ENCODE results near the gene FAM228B. TPM values are rescaled to one million over a fixed set of nuclear protein-coding genes. Genes with fewer than 3 reads are reported as not detected.
"Not testable (repeated sequence)": the region's sequence is repeated elsewhere in the genome, so short reads cannot be mapped to it uniquely, and the experiment has no call there.

FAM228B gene
- polyA plus RNA-seq, 3 donors: 3.1 to 27.1 (median 10.8) TPM

DNA sequence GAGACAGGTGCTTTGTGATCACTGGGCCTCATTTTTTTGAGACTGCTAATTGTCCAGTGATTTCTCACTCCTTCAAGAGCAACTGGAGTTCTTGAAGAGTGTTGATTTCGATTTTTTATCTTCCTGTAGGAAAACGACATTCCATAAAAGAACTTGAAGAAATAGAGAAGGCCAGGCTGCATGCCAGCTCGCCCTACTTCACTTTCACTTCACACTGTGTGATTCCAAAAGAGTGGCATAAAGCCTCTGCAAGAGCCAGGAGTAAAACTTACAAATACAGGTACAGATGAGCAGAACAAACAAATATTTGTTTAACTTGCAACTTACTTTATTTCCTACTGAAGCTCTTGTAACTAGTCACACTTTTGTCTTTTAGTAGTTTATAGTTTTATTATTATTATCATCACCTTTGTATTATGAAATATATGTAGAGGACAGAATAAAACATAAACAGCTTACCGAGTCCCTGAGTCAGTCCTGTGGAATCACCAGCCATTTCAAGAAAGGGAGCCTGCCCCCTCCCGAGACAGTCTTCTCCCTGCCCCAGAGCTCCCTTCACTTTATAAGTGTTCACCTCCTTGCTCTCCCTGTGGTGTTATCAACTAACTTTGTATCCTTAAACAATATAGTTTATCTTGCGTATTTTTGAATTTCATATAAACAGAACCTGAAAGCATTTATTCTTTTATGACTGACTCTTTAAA, 60.2 kb downstream of the FAM228B start:
- WGBS, 3 donors: 78 to 83% (median 78%) methylated on average over 6 of the region's 6 CpGs
- H3K27ac ChIP-seq (ENCODE audit: low read depth, low read length): no peak overlapping the region

DNA sequence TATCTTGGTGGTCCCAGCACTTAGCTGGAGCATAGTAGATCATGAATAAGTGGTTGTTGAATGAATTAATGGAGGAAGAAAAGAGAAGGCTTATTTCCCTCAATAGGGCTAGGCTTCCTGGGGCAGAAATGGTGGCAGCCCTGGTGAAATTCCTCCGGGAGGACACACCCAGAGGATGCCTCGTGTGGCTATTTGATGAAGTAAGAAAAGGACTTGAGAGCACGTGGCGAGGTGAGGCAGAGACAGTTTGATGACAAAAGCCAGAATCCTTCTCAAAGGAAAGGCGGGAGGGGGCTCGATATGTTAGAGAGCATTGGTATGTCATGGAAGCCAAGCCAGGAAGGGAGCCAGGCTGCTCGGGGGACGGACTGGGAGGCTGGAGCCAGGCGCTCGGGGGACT, 66.3 kb downstream of the FAM228B start:
- 80 to 81% (median 80%) methylated on average over 10 of the region's 10 CpGs for WGBS, 3 donors
- no peak overlapping the region for H3K27ac ChIP-seq (ENCODE audit: low read depth, low read length)

DNA sequence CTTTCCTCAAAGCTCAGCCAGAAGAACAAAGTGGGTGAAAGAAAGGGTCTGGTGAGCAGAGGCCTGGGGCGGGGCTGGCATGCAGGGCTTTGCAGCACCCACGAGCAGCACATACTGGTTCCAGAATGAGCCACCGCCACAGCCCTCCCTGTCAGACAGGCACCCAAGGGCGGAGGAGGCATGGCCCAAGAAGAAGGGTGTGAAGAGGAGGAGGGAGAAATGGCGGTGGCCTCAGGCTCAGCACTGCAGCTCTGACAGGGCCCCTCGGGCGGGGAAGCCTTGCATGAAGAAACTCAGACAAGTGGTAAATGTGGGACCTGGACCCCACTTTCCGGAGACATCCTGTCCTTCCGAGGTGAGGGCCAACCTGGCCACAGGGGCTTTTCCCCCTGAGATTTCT, 67.2 kb downstream of the FAM228B start:
- 74 to 91% (median 90%) methylated on average over 9 of the region's 9 CpGs for WGBS, 3 donors
- no peak overlapping the region for H3K27ac ChIP-seq (ENCODE audit: low read depth, low read length)

DNA sequence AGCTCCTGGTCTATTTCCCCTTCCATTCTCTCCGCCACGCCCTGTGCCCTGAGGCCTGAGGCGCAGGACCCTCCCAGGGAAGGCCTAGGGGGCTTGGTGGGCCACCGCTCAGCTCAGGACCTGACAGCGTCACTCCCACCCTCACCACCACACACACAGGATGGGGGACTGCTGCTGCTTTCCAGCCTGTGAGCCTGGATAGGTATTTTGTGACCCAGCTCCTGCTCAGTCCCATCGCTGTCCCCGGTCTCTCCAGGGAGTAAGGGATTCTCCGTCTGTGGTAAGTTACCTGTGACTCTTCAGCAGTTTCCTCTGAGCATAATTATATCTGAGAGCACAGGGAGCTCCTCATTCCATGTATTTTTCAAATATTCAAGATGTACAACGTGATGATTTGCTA, 67.9 kb downstream of the FAM228B start:
- 83 to 94% (median 93%) methylated on average over 9 of the region's 9 CpGs for WGBS, 3 donors
- no peak overlapping the region for H3K27ac ChIP-seq (ENCODE audit: low read depth, low read length)

DNA sequence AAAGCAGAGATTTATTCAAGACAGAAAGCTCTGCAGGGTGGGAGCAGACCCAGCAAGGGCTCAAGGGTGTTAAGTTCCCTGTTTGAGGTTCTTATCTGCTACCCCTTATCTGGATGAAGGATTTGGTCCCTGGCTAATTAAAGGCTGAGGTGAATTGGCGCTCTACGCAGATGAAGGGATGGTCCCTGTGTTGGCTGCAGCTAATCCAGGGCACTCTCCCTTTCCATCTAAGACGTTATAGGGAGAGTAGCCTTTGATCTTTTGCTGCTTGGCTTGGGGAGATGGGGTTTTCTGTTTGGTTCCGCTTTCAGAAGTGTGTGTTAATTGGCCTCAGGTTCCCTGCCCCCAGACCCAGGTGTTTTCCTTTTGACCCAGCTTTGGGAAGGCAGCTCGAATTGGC, 68.6 kb downstream of the FAM228B start:
- no peak overlapping the region for H3K27ac ChIP-seq (ENCODE audit: low read depth, low read length)
- 60 to 64% (median 63%) methylated on average over 5 of the region's 5 CpGs for WGBS, 3 donors

DNA sequence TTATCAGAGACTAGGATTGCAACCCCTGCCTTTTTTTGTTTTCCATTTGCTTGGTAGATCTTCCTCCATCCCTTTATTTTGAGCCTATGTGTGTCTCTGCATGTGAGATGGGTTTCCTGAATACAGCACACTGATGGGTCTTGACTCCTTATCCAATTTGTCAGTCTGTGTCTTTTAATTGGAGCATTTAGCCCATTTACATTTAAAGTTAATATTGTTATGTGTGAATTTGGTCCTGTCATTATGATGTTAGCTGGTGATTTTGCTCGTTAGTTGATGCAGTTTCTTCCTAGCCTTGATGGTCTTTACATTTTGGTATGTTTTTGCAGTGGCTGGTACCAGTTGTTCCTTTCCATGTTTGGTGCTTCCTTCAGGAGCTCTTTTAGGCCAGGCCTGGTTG, 73.9 kb downstream of the FAM228B start:
- 80% methylated on average over 1 of the region's 1 CpG; no CpG with 5 or more reads in 1 of the 3 donors for WGBS, 3 donors
- H3K27ac ChIP-seq (ENCODE audit: low read depth, low read length): not testable (repeated sequence)

DNA sequence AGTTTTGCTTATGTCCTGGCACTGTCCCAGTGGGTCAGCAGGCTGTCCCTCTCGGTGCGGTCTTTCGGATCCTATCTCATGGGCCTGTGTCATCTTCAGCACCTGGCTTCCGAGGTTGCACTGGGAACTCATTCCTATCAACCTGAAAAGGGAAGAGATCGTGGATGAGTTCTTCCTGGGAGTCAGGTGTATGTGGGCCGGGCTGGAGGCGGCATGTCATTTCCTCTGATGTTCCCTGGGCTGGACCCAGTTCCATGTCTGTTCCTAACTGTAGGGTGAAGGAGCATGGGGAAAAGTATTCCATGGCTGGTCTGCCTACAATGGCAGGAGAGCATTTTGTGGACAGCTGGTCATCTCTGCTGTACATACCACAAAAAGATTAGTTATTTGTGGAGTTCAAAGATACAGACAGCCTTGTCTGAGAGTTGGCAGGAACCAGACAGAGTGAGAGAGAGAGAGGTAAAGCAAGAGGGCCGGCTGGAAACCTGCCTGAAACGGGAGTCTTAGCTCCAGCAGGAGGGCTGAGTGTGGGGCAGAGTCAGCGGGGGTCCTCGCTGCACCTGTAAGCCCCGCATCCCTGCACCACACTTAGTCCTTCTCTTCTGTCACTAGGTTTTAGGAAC, 76.8 kb downstream of the FAM228B start:
- no peak overlapping the region for H3K27ac ChIP-seq (ENCODE audit: low read depth, low read length)
- 80 to 90% (median 88%) methylated on average over 12 of the region's 12 CpGs for WGBS, 3 donors

DNA sequence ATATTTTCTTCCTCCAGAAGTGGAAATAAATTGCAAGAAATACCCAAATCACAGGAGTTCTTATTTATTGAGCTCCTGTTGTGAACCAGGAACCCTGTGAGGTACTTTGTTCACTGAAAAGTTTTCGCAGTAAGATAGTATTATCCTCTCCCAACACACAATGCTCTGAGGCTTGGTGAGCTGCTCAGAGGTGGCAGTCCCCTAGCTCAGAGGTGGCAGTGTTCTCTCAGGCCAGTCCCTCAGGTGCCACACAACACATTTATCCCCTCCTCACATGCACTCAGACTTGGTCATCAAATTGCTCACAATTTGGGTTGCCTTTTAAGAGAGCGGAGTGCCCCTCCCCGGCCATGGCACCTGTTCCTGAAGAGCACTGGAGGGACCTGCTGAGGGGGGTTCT, 77.5 kb downstream of the FAM228B start:
- 94 to 98% (median 95%) methylated on average over 3 of the region's 3 CpGs for WGBS, 3 donors
- H3K27ac ChIP-seq (ENCODE audit: low read depth, low read length): no peak overlapping the region

DNA sequence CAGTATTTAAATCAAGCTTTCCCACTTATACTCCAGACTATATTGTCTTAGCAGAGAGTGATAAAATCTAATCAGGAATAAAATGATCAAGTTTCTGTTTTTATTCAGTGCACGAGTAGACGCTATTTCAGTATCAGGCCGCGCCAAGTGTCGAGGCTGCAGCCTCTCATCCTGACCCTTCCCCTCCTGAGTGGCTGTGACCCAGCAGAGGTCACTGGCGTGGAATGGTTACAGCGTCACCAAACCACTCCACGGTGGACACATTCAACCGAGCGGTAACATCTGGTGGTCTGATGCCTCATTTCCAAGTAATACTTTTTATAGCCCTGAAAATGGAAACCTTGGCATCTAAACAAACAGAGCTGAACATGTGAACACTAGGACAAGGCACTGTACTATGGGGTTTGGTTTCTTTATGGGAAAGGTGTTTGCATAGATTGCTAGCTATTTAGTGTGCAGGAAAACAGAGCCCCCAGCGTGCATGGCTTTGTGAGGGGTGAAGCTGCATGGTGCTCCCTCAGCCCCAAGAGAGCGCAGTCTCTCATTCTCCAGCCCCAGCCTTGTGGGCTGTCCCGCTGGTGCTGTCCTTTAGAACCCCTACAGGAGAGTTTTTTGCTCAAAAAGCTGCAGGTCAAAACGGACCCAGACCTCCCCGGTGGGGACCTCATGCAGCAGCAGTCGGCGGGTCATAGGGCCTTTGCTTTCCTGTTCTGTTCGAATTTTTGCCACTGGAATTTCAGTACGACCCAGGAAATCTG, 79.9 kb downstream of the FAM228B start:
- no peak overlapping the region for H3K27ac ChIP-seq (ENCODE audit: low read depth, low read length)
- 79 to 83% (median 81%) methylated on average over 19 of the region's 19 CpGs for WGBS, 3 donors

DNA sequence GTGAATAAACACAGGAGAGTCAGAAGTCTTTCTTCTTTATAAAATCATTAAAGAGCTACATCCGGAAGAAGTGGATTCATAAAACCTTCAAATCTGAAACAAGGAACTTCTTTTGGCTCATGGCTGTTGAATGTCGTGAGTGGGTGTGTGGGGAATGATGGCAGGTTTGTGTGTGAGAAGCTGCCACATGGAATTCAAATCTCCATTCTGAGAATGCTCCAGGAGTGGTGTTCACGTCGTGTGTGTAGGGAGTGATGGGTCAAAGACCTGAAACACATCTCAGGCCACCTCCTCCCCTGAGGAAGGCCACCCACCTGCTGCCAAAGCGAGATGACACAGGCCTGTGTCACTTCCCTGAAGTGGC, 80.5 kb downstream of the FAM228B start:
- H3K27ac ChIP-seq (ENCODE audit: low read depth, low read length): no peak overlapping the region
- 80 to 89% (median 81%) methylated on average over 5 of the region's 5 CpGs for WGBS, 3 donors

DNA sequence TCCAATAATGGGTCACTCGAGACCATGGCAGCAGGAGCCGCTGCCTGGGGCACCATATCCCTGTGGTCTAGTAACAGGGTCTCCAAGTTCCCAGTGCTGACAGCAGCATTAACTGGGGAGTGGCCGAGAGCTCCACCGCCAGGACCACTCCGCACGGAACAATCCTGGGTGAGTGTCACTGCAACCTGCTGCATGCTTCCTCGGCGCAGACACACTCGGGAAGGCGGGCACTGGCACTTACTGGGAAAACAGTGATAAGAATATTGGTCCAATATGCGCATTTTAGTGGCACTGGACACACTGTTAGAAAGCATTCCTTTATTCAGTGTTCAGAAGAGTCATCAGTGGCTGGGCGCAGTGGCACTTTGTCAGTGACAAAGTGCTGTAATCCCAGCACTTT, 81.2 kb downstream of the FAM228B start:
- WGBS, 3 donors: 95 to 98% (median 97%) methylated on average over 12 of the region's 12 CpGs
- no peak overlapping the region for H3K27ac ChIP-seq (ENCODE audit: low read depth, low read length)

DNA sequence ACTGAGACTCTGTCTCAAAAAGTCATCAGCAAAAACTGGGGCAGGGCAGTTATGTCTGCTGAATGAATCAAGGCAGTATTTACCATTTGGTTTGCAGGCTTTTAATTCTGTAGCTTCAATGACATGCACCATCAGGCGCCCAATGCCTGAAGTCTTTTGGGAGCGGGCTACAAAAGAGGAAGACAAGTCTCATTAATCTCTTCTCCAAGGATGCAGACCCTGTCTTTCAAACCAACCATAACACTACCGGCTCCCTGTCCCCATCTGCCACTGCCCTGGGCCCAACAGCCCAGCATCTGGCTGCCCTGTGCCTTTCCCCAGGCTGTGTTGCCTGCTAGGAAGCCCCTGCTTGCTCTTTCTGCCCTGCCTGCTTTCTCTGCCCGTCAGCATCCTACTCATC, 81.9 kb downstream of the FAM228B start:
- WGBS, 3 donors: 92 to 95% (median 94%) methylated on average over 4 of the region's 4 CpGs
- no peak overlapping the region for H3K27ac ChIP-seq (ENCODE audit: low read depth, low read length)

DNA sequence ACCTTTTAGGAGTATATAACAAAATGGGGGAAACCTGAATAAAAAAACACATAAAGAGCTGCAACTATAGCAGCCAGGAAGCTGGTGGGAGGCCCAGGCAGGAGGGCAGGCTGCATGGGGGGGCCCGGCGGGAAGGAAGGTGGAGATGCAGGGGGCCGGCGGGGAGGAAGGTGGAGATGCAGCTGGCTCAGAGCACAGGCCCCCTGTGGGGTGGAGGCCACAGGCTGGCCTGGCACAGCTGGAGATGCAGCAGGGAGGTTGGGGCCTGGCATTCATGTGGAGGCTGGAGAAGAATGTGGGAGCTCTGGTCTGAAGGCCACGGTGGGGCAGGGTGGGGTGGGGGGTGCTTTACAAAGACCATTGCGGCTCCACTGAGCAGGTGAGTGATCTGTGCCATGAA, 83.0 kb downstream of the FAM228B start:
- H3K27ac ChIP-seq (ENCODE audit: low read depth, low read length): no peak overlapping the region
- WGBS, 3 donors: 87 to 94% (median 94%) methylated on average over 6 of the region's 6 CpGs

DNA sequence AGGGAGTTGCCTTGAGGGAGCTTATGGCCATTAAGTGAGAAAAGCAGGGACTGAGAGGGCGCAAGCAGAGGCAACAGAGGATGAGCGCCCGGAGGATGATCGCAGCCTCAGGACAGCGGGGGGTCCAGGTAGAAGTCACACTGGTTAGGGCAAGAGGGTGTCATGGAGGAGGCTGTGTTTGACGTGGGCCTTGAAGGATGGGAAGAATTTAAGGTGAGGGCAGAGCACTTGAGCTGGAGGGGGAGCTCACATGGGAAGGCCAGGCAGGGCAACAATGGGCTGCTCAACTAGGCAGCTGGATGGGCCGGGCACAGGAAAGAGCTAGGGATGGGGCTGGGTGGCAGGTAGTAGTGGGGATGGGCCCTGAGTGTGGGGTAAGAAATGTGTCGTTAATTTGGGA, 83.4 kb downstream of the FAM228B start:
- WGBS, 3 donors: 87 to 94% (median 91%) methylated on average over 8 of the region's 8 CpGs
- no peak overlapping the region for H3K27ac ChIP-seq (ENCODE audit: low read depth, low read length)

DNA sequence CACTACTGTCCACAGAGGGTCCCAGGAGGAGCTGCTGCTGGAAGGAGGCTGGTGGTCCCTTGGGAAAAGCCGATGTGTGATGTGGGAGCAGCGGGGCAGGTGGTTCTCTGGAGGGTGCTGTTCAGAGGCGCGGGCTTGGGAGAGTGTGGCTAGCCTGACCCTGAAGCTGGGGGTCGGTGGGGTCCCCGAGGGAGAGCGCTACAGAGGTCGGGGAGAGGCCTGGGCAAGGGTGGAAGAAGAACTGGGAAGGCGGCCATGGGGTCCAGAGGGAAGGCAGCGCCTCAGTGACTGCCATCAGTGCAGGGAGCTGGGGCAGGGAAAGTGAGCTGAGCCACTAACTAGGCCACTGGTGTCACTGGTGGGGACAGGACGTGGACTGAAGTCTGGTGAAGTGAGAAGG, 84.1 kb downstream of the FAM228B start:
- no peak overlapping the region for H3K27ac ChIP-seq (ENCODE audit: low read depth, low read length)
- 82 to 90% (median 84%) methylated on average over 11 of the region's 11 CpGs for WGBS, 3 donors

DNA sequence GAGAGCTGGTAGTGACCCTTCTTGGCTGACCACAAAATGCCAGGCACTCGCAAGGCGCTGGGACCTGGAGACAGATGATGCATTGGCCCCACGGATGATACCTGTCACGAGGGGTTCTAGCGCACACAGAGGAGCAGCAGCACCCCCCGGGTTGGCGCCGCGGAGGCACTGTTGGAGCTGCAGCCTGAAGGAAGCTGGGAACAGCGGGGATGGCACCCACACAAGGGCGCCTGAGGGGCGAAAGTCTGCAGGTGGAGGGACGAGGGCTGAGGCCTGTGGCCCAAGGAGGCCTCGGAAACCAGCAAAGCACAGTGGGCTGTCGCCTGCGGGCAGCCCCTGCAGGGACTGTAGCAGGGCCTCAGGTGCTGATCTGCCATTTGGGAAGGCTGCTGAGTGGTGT, 85.2 kb downstream of the FAM228B start:
- no peak overlapping the region for H3K27ac ChIP-seq (ENCODE audit: low read depth, low read length)

DNA sequence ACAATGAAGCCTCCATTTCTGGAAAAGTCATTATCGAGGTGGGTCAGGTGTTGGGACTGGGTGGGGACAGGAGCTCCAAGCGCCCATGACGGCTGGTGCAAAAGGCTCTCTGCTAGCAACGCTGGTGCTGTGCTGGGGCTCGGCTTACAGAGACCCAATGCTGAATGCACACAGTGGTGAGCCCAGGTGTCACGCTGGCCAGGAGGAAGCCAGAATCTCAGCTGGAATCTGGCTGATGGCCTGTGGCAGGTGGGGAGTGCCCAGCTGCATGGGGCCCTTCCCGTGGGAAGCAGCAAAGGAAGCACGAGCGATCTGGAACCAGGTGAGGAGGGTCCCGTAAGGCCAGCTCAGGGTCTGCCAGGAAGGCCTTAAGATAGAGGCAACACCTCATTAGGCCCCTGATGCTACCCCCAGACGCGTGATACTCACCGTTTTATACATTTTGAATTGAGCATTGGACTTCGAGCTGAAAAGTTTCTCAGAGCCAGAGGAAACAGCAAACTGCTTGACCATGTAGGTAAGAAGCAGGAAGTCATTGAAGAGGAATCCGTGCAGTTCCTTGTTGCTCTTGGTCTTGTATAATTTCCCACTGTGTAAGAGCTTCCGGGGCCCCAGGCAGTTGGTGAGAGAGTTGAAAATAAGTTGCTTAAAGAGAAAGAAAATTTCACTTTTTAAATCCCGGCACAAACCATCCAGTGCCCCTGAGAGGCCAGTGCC, 86.3 kb downstream of the FAM228B start:
- WGBS, 3 donors: 83 to 85% (median 84%) methylated on average over 17 of the region's 17 CpGs
- no peak overlapping the region for H3K27ac ChIP-seq (ENCODE audit: low read depth, low read length)

More for the DNA sequence above, 85.2 kb downstream of the FAM228B start:
- 96 to 98% (median 97%) methylated on average over 16 of the region's 16 CpGs for WGBS, 3 donors

DNA sequence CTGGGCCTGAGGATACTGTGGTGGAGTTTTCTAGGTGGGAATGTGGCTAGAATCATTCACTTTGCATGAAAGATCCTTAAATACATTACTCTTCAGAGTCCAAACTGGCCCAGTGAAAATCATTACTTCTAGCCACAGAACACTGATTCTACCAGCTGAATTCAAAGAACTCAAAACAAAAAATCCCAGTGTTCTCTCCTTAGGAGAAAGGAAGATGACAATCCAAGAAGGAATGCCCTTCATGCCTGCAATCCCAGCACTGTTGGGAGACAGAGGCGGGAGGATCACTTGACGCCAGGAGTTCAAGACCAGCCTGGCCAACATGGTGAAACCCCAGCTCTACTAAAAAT, 86.8 kb downstream of the FAM228B start:
- 96 to 100% (median 100%) methylated on average over 2 of the region's 2 CpGs for WGBS, 3 donors
- no peak overlapping the region for H3K27ac ChIP-seq (ENCODE audit: low read depth, low read length)

DNA sequence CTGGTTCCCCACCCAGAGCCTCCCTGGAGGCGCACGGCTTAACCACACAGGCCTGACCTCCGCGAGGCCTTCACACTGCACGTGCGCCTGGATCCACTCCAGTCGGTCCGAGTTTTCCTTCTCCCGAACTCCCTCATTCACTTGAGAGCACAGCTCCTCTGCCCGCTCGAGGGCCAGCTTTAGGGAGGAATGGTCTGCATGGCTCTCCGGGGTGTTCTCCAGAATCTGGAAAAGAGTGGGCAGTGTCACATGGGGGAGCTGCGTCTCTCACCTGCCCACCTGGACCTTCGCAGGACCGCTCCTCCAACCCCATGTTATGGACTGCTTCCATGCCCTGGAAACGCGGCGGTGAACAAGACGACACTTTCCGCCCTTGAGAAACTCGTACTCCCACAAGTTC, 87.5 kb downstream of the FAM228B start:
- 92 to 97% (median 96%) methylated on average over 21 of the region's 21 CpGs for WGBS, 3 donors
- H3K27ac ChIP-seq (ENCODE audit: low read depth, low read length): no peak overlapping the region
